Esophagus muscularis mucosa (tissue), 4 donors: ENCODE data around the gene BLCAP. TPM values are rescaled to one million over a fixed set of nuclear protein-coding genes. Genes with fewer than 3 reads are reported as not detected.

Experiments used
- DNase-seq: peaks from one replicate; pipeline ENCODE4 v3.0.0-alpha.2; 2017; ENCODE audit errors: extremely low spot score
- H3K27ac ChIP-seq, 4 donors: fragments of 200-600 bp; sonication (generic); replicated peaks in 1 of 4; 1 replicate in 3 of 4; 2 replicates in 1 of 4; pipeline ENCODE4 v1.5.1; 2016 to 2019; ENCODE audit warnings: mild to moderate bottlenecking in 1 of 4
- H3K27me3 ChIP-seq, 4 donors: fragments of 200-600 bp; sonication (generic); one replicate each; pipeline versions ENCODE4 v1.5.1 to v1.6.0; 2016 to 2019
- H3K36me3 ChIP-seq, 4 donors: fragments of 200-600 bp; sonication (generic); one replicate each; pipeline ENCODE4 v1.5.1; 2016 to 2019
- H3K4me1 ChIP-seq, 4 donors: fragments of 200-600 bp; sonication (generic); one replicate each; pipeline ENCODE4 v1.5.1; 2016 to 2019
- H3K4me3 ChIP-seq, 4 donors: fragments of 200-600 bp; sonication (generic); 1 replicate in 2 of 4; 2 replicates in 2 of 4; pipeline ENCODE4 v1.5.1; 2016 to 2019; ENCODE audit warnings: mild to moderate bottlenecking in 4 of 4, moderate library complexity in 1 of 4
- H3K9me3 ChIP-seq, 4 donors: fragments of 200-600 bp; sonication (generic); 1 replicate in 3 of 4; 2 replicates in 1 of 4; pipeline ENCODE4 v1.5.1; 2016 to 2019
- EP300 ChIP-seq: sonication (generic); formaldehyde crosslinking; IDR thresholded peaks from one replicate; pipeline ENCODE4 v1.6.1; 2017; ENCODE audit warnings: antibody characterized with exemption
- POLR2A ChIP-seq: fragments of 450-650 bp; IDR thresholded peaks from one replicate; pipeline ENCODE4 v1.6.1; 2017; ENCODE audit warnings: antibody characterized with exemption, moderate library complexity, mild to moderate bottlenecking, low read depth
- POLR2AphosphoS5 ChIP-seq, 2 donors: sonication (generic); formaldehyde crosslinking; IDR thresholded peaks; one replicate each; pipeline ENCODE4 v1.6.1; 2017; ENCODE audit warnings: antibody characterized with exemption in 2 of 2
- WGBS: methylation state at CpG from one replicate; pipeline ENCODE4 v1.1.5; 2018; 5-methylcytosine and 5-hydroxymethylcytosine counted together
- intact Hi-C: fragments of 100-400 bp; cut with DNase I; formaldehyde crosslinking; loops from one replicate; pipeline ENCODE4 v1.15.1; 2023
- total RNA-seq, 4 donors: library from RNA; depleted of rRNA; stranded (reverse); fragments of >200 nt; gene quantifications; one replicate each; pipeline versions ENCODE4 v1.1.0 to v1.2.1, GENCODE V29; 2016
- TF ChIP-seq, protein P1 (sequence below), 3 experiments: fragments of 200-600 bp in 2 of 3; fragments of 450-650 bp in 1 of 3; sonication (generic) in 2 of 3; IDR thresholded peaks; one replicate each; pipeline ENCODE4 v1.5.1; 2017 to 2019; ENCODE audit warnings: antibody characterized with exemption in 3 of 3, mild to moderate bottlenecking in 2 of 3, moderate library complexity in 1 of 3

BLCAP gene
- total RNA-seq, 4 donors from 2014 or later, result 41.9 to 59.6 (median 50.9) TPM

DNA sequence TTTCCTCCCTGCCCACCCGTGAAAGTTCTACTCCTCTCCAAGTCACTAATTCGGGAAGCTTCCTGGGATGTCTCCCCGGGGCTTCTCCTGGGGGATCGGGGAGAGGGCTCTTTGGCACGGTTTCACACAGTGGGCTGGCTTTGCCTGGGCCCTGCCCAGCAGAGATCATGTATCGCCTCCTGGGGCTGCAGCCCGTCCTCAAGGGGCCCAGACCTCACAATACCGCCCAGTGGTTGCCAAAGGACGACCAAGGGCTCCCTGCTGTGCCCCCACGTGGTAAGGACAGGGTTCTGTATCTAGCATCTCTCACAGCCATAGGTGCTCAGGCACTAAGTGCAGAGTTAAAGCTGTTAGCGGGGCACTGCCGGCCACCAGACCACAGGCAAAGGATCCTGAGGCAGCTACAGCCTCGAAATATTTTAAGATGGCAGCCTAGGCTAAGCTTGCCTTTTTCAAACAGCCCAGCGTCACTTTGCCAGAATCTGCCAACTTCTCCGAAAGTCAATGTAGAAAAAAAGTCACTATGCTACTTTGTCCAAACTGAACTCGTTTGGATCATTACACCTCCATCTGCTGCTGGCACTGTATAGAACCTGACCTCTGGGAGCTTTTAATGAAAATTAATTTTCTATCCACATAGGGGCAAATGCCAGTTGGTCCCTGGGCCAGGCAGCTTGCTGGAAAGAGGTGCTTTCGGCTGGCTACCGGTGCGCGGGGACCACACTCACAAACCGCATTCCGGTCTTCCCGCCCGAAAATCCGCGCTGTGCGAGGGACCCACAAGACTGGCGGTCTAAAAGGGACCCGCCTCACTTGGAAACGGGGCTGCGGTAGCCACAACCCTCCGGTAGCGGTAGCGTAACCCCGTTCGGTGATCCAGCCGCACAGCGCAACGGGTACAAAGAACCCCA, 7.9 kb downstream of the BLCAP start:
- TF ChIP-seq POLR2A, result no peak
- TF ChIP-seq, protein P1, sequence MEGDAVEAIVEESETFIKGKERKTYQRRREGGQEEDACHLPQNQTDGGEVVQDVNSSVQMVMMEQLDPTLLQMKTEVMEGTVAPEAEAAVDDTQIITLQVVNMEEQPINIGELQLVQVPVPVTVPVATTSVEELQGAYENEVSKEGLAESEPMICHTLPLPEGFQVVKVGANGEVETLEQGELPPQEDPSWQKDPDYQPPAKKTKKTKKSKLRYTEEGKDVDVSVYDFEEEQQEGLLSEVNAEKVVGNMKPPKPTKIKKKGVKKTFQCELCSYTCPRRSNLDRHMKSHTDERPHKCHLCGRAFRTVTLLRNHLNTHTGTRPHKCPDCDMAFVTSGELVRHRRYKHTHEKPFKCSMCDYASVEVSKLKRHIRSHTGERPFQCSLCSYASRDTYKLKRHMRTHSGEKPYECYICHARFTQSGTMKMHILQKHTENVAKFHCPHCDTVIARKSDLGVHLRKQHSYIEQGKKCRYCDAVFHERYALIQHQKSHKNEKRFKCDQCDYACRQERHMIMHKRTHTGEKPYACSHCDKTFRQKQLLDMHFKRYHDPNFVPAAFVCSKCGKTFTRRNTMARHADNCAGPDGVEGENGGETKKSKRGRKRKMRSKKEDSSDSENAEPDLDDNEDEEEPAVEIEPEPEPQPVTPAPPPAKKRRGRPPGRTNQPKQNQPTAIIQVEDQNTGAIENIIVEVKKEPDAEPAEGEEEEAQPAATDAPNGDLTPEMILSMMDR (IDR thresholded peaks at IDR 0.05), result peak in 1 of 3 experiments; percentile 7
- no peak for DNase-seq
- intact Hi-C loops, result no loop called here
- peaks cover 5 to 30% (median 20%) of the 10 kb centered on the region in 4 donors for H3K36me3 ChIP-seq
- no peaks in the 10 kb centered on the region for H3K9me3 ChIP-seq
- H3K4me3 ChIP-seq, result peak overlapping the region in 3 of 4 donors; percentile 12 to 34 (median 18)
- WGBS, result 63% methylated on average over 24 of the region's 39 CpGs
- peak overlapping the region; percentile 74 to 87 (median 84) for H3K27ac ChIP-seq
- peaks cover 68 to 96% (median 90%) of the 10 kb centered on the region in 4 donors for H3K4me1 ChIP-seq
- no peaks in the 10 kb centered on the region for H3K27me3 ChIP-seq

DNA sequence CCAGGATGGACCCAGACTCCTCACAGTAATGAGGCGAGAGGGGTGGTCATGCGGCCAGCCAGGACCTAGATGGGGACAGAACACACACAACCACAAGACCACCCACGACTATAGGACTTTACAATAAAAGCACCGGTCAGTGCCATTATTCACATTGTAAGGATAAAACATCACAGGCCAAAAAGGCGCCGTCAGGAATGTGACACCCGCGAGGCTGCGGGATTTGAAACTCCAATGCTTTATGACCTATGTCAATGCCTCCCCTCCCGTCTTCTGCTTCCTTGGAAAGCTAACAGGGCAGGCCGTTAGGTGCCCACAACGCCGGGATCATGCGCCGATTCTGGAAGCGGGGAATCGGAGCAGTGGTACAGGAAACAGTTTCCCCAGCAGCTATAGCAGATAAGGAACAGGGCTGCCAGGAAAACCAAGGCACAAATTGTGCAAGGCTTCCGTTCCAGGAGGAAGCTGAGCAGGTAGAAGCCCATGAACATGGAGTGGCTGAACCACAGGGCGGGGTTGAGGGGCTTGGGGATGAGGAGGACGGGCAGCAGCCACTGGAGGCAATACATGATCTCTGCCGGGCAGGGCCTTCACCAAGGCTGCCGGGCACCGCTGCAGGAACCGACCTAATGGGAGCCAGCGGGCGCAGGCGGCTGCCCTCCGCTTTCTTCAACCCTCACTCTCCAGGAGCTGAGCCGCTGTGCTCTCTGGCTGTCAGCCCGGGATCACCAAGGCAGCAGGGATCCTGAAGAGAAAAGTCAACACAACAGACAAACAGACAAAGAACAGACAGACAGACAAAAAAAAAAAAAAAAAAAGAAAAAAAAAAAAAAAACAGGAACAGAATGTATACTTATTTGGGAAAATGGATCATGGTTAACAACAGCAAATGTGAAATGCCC, 8.8 kb downstream of the BLCAP start:
- intact Hi-C loops, result no loop called here
- WGBS, result 57% methylated on average over 24 of the region's 30 CpGs
- DNase-seq, result no peak
- Histone ChIP-seq H3K4me3 (peak overlapping the region in 3 of 4 donors; percentile 17 to 39 (median 18)), H3K9me3 (no peaks in the 10 kb centered on the region), H3K27ac (peak overlapping the region; percentile 74 to 87 (median 84)), H3K27me3 (no peaks in the 10 kb centered on the region), H3K4me1 (peaks cover 67 to 95% (median 81%) of the 10 kb centered on the region in 4 donors), H3K36me3 (peaks cover 5 to 39% (median 29%) of the 10 kb centered on the region in 4 donors)
- TF ChIP-seq POLR2AphosphoS5 (IDR thresholded peaks at IDR 0.05) (peak; percentile 17 to 51), EP300 (no peak)

DNA sequence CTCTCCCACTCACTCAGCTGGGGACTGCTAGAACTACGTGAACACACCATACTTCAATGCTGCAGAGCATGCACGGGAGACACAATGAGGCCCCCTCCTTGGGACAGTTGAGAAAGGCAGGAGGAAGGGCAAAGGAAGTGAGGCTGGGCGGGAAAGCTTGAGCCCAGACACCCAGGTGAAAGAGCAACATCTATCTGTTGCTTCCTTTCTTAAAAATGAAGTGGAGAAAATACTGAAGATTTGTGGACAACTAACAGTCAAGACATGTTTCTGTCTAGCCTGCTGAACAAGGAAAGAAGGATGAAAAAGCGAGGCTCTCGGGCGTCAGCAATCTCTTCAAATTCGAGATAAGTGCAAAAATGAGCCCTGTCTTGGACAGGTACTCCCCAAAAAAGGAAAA, 9.6 kb downstream of the BLCAP start:
- H3K27ac ChIP-seq, result peak overlapping the region; percentile 74 to 87 (median 84)
- TF ChIP-seq POLR2A (no peak), POLR2AphosphoS5 (IDR thresholded peaks at IDR 0.05) (no peak), EP300 (no peak)
- TF ChIP-seq, protein P1 (IDR thresholded peaks at IDR 0.05), result no peak
- peaks cover 61 to 95% (median 73%) of the 10 kb centered on the region in 4 donors for H3K4me1 ChIP-seq
- intact Hi-C loops, result no loop called here
- H3K4me3 ChIP-seq, result no peak overlapping the region
- WGBS, result 81% methylated on average over 7 of the region's 7 CpGs
- DNase-seq, result no peak
- peaks cover 5 to 45% (median 37%) of the 10 kb centered on the region in 4 donors for H3K36me3 ChIP-seq
- H3K9me3 ChIP-seq, result no peaks in the 10 kb centered on the region
- no peaks in the 10 kb centered on the region for H3K27me3 ChIP-seq

DNA sequence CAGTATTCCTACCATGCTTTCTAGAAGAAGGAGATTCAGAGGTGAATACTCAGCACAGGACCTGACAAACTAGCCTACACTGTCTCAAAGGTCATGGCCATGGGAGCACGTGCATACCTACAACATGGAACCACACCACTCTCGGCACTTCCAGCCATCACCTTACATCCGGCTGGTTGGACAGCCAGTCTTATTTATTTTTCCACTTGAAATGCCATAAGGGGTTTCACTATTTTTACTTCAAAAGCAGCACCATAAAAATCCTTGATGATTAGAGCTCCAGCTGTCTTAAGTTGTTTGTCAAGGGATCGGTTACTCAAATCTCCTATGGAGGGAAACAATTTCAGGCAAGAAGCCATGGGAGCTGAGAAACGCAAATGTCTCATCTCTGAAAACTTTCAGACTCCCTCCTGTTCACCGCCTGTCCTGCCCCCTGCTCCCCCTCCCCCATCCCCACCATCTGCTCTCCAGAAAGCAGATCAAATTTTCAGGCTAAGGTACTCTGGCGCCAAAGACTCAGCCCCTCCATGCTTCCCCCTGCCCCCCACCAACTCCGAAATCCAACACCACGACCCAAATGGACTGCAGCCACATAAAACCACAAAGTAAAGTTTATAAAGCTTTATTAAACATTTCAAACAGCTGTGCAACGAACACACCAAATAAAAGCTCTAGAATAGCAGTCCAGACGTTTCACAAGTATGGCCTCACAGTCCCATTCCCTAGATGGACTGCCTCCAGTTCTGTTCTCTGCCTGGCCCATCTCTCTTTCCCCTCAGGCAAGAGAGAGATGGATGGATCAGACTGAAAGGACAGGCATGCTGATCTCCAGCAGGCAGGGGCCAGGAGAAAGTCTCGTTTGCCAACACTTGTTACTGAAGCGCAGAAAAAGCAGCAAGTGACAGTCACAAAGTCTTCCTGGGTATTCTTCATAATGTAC, 10.6 kb downstream of the BLCAP start:
- intact Hi-C loops, result no loop called here
- Histone ChIP-seq H3K4me1 (peaks cover 57 to 95% (median 66%) of the 10 kb centered on the region in 4 donors), H3K4me3 (no peak overlapping the region), H3K36me3 (peaks cover 5 to 54% (median 39%) of the 10 kb centered on the region in 4 donors), H3K9me3 (no peaks in the 10 kb centered on the region), H3K27ac (peak overlapping the region in 3 of 4 donors; percentile 74 to 87 (median 83)), H3K27me3 (no peaks in the 10 kb centered on the region)
- WGBS, result 47% methylated on average over 12 of the region's 13 CpGs
- no peak for DNase-seq
- no peak for TF ChIP-seq POLR2A
- TF ChIP-seq EP300, result no peak
- no peak for TF ChIP-seq POLR2AphosphoS5 (IDR thresholded peaks at IDR 0.05)
- TF ChIP-seq, protein P1 (IDR thresholded peaks at IDR 0.05), result no peak
